ENCODE data around the gene CDKAL1.

Gene CDKAL1

GRCh38 chr6:21026576-21027273 is 492.5 kb downstream of the CDKAL1 start:
- Histone ChIP-seq H3K9me3 (no peaks in the 10 kb centered on the region), H3K36me3 (no peaks in the 10 kb centered on the region), H3K4me1 (no peaks in the 10 kb centered on the region; the same call in 1 of the 2 replicates), H3K27me3 (no peaks in the 10 kb centered on the region), H3K4me3 (ENCODE audit: low read depth, low read length) (no peak overlapping the region)
- no peak for TF ChIP-seq CTCF (IDR thresholded peaks at IDR 0.05; ENCODE audit: low read depth, low read length)
- no peak for DNase-seq

GRCh38 chr6:21027507-21027906 is 493.2 kb downstream of the CDKAL1 start:
- no peak for DNase-seq
- H3K27me3 ChIP-seq = no peaks in the 10 kb centered on the region
- no peak for TF ChIP-seq CTCF (IDR thresholded peaks at IDR 0.05; ENCODE audit: low read depth, low read length)
- no peaks in the 10 kb centered on the region for H3K36me3 ChIP-seq
- H3K9me3 ChIP-seq = no peaks in the 10 kb centered on the region
- H3K4me1 ChIP-seq = no peaks in the 10 kb centered on the region; the same call in 1 of the 2 replicates
- no peak overlapping the region for H3K4me3 ChIP-seq (ENCODE audit: low read depth, low read length)

GRCh38 chr6:21031182-21031581 is 496.9 kb downstream of the CDKAL1 start:
- TF ChIP-seq CTCF (IDR thresholded peaks at IDR 0.05; ENCODE audit: low read depth, low read length) = no peak
- no peaks in the 10 kb centered on the region for H3K9me3 ChIP-seq
- no peak for DNase-seq

GRCh38 chr6:21033084-21033483 is 498.8 kb downstream of the CDKAL1 start:
- Histone ChIP-seq H3K36me3 (no peaks in the 10 kb centered on the region), H3K27me3 (no peaks in the 10 kb centered on the region), H3K9me3 (no peaks in the 10 kb centered on the region), H3K4me3 (ENCODE audit: low read depth, low read length) (0 out of 2 replicates have a peak overlapping the region, but pooled peaks have one; percentile 1), H3K4me1 (peaks cover 25% of the 10 kb centered on the region)
- no peak for DNase-seq
- TF ChIP-seq CTCF (IDR thresholded peaks at IDR 0.05; ENCODE audit: low read depth, low read length) = no peak

More at GRCh38 chr6:21031182-21031581, 496.9 kb downstream of the CDKAL1 start:
- Histone ChIP-seq H3K27me3 (no peaks in the 10 kb centered on the region), H3K4me1 (peaks cover 25% of the 10 kb centered on the region), H3K4me3 (ENCODE audit: low read depth, low read length) (no peak overlapping the region), H3K36me3 (no peaks in the 10 kb centered on the region)

- 0 out of 2 replicates have a peak overlapping the region, but pooled peaks have one; percentile 1 for H3K4me3 ChIP-seq (ENCODE audit: low read depth, low read length)
- H3K36me3 ChIP-seq = no peaks in the 10 kb centered on the region
- DNase-seq = peak; percentile 53
- peaks cover 25% of the 10 kb centered on the region for H3K4me1 ChIP-seq
- H3K9me3 ChIP-seq = no peaks in the 10 kb centered on the region
- TF ChIP-seq CTCF (IDR thresholded peaks at IDR 0.05; ENCODE audit: low read depth, low read length) = no peak
- no peaks in the 10 kb centered on the region for H3K27me3 ChIP-seq
Measured at GRCh38 chr6:21033575-21034026, 499.3 kb downstream of the CDKAL1 start.

GRCh38 chr6:21034345-21034744 is 500.1 kb downstream of the CDKAL1 start:
- Histone ChIP-seq H3K27me3 (no peaks in the 10 kb centered on the region), H3K4me3 (ENCODE audit: low read depth, low read length) (peak overlapping the region; percentile 5; the same call in 1 of the 2 replicates), H3K36me3 (no peaks in the 10 kb centered on the region), H3K4me1 (peaks cover 25% of the 10 kb centered on the region), H3K9me3 (no peaks in the 10 kb centered on the region)
- no peak for TF ChIP-seq CTCF (IDR thresholded peaks at IDR 0.05; ENCODE audit: low read depth, low read length)
- DNase-seq = no peak

Measured in BE2C (cell line).